AG04450 (cell line): ENCODE data around the gene ATRAID. TPM values are rescaled to one million over a fixed set of nuclear protein-coding genes. Genes with fewer than 3 reads are reported as not detected.

Source experiments
- CTCF ChIA-PET: fragments of 300-600, 350-600 bp; formaldehyde crosslinking; extraction: SDS; loops from one replicate; lab custom pipeline; 2022; ENCODE audit warnings: antibody characterized with exemption, inconsistent platforms; lab: Charles Lee
- POLR2A ChIA-PET: fragments of 350-600 bp; formaldehyde crosslinking; extraction: SDS; loops from one replicate; lab custom pipeline; 2021; ENCODE audit warnings: antibody characterized with exemption, inconsistent platforms; lab: Yijun Ruan, JAX
- DNase-seq: peaks from one replicate; pipeline ENCODE4 v3.0.0-alpha.2; 2011; ENCODE audit warnings: low read depth, low spot score
- H3K27ac ChIP-seq: one replicate; pipeline ENCODE4 v1.5.1; 2012; ENCODE audit warnings: low read depth, low read length, control low read depth
- H3K27me3 ChIP-seq: one replicate; pipeline ENCODE4 v1.6.0; 2012; ENCODE audit warnings: low read length; ENCODE audit not compliant: control insufficient read depth, insufficient read depth
- H3K4me3 ChIP-seq: 2 replicates; pipeline ENCODE4 v1.5.1; 2011; ENCODE audit warnings: mild to moderate bottlenecking, low read depth, low read length, control low read depth
- H3K9me3 ChIP-seq: 2 replicates; pipeline ENCODE4 v1.5.1; 2012; ENCODE audit warnings: low read length; ENCODE audit not compliant: control insufficient read depth, insufficient read depth
- CTCF ChIP-seq: IDR thresholded peaks from 2 replicates; pipeline ENCODE4 v1.5.1; 2011; ENCODE audit warnings: low read depth, low read length, control low read depth, inconsistent platforms
- polyA plus RNA-seq: library from polyadenylated mRNA; depleted of rRNA; stranded (reverse); fragments of >200 nt; gene quantifications from 2 replicates; pipeline ENCODE4 v1.2.3, GENCODE V29; 2011

ATRAID gene
- polyA plus RNA-seq, 1 experiment = 219 TPM

GRCh38 chr2:27225526-27225925 lies 13.7 kb downstream of the ATRAID start:
- DNase-seq = no peak
- no peaks in the 10 kb centered on the region for H3K9me3 ChIP-seq
- H3K4me3 ChIP-seq = no peak overlapping the region
- ChIA-PET CTCF (interaction anchor here (0.6 to 1.1 kb wide), 4 partner anchors 8 to 78 kb away, joined by 3 read pairs; no protein-coding TSS in a partner anchor), POLR2A (interaction anchor here (0.6 kb wide), 1 partner anchor 467 kb away, joined by 5 read pairs; no protein-coding TSS in a partner anchor)
- no peak for TF ChIP-seq CTCF
- no peaks in the 10 kb centered on the region for H3K27me3 ChIP-seq
- H3K27ac ChIP-seq = no peak overlapping the region

- no peak overlapping the region for H3K27ac ChIP-seq
- no peak overlapping the region for H3K4me3 ChIP-seq
- POLR2A ChIA-PET = no interaction called here
- CTCF ChIA-PET = no interaction called here
- H3K9me3 ChIP-seq = no peaks in the 10 kb centered on the region
- no peaks in the 10 kb centered on the region for H3K27me3 ChIP-seq
- DNase-seq = no peak
- TF ChIP-seq CTCF = no peak
Observed at GRCh38 chr2:27227501-27227900, 15.7 kb downstream of the ATRAID start.

DNA sequence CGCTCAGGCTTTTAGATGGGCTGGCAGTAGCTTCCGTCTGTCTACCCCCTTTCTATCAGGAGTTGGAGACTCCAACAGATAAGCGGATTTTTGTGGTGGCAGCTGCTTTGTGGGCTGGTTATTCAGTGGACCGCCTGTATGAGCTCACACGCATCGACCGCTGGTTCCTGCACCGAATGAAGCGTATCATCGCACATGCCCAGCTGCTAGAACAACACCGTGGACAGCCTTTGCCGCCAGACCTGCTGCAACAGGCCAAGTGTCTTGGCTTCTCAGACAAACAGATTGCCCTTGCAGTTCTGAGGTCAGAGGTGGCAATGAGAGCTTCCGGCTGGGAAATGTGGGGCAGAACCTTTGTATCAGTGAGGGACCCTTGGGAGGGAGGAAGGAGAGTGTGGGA lies 20.1 kb downstream of the ATRAID start:
- POLR2A ChIA-PET = no interaction called here
- no peaks in the 10 kb centered on the region for H3K27me3 ChIP-seq

GRCh38 chr2:27233341-27233740 lies 21.5 kb downstream of the ATRAID start:
- CTCF ChIA-PET = interaction anchor here (0.8 kb wide), 1 partner anchor 68 kb away, joined by 3 read pairs; no protein-coding TSS in a partner anchor
- Histone ChIP-seq H3K27me3 (no peaks in the 10 kb centered on the region), H3K27ac (no peak overlapping the region), H3K9me3 (no peaks in the 10 kb centered on the region; the same call in 1 of the 2 replicates), H3K4me3 (no peak overlapping the region)
- POLR2A ChIA-PET = interaction anchor here (0.6 kb wide), 1 partner anchor 92 kb away, joined by 3 read pairs; no protein-coding TSS in a partner anchor
- TF ChIP-seq CTCF = no peak
- DNase-seq = no peak

More for the DNA sequence above, 20.1 kb downstream of the ATRAID start:
- TF ChIP-seq CTCF = no peak
- Histone ChIP-seq H3K27ac (no peak overlapping the region), H3K9me3 (no peaks in the 10 kb centered on the region), H3K4me3 (no peak overlapping the region)
- CTCF ChIA-PET = interaction anchor here (0.6 to 1.7 kb wide), 3 partner anchors 48 to 314 kb away, joined by 3 to 8 read pairs (median 4); no protein-coding TSS in a partner anchor
- no peak for DNase-seq

DNA sequence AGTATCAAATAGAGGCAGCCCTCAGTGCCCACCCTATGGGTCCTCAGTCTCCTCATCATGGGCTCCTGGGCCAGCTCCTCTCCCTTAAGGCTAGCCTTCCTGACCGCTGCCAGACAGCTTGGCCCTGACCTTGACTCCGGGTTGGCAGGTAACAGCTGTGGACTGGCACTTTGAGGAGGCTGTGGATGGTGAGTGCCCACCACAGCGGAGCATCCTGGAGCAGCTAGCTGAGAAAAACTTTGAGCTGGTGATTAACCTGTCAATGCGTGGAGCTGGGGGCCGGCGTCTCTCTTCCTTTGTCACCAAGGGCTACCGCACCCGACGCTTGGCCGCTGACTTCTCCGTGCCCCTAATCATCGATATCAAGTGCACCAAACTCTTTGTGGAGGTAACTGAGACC lies 24.3 kb downstream of the ATRAID start:
- ChIA-PET CTCF (interaction anchor here (1.0 to 1.4 kb wide), 2 partner anchors 15 to 67 kb away, joined by 3 to 7 read pairs; no protein-coding TSS in a partner anchor), POLR2A (no interaction called here)
- H3K27me3 ChIP-seq = no peaks in the 10 kb centered on the region
- H3K9me3 ChIP-seq = no peaks in the 10 kb centered on the region; the same call in 1 of the 2 replicates
- TF ChIP-seq CTCF = no peak
- no peak overlapping the region for H3K4me3 ChIP-seq
- H3K27ac ChIP-seq = no peak overlapping the region
- DNase-seq = no peak
